ENCODE results near the gene PALMD. TPM values are rescaled to one million over a fixed set of nuclear protein-coding genes. Genes with fewer than 3 reads are reported as not detected.

The PALMD gene
- total and polyA plus RNA-seq, 12 donors, result 81.2 to 194 (median 121) TPM

- H3K36me3 ChIP-seq, result peaks cover 0 to 47% (median 14%) of the 10 kb centered on the region in 9 donors
- DNase-seq (no peak), ATAC-seq (peak in 6 of 8 donors; percentile 17 to 56 (median 30))
- H3K4me1 ChIP-seq, result peaks cover 0 to 17% (median 6%) of the 10 kb centered on the region in 9 donors
- H3K9me3 ChIP-seq, result peaks cover 0 to 6% (median 0%) of the 10 kb centered on the region in 11 donors
- 73 to 90% methylated on average over 2 of the region's 2 CpGs for WGBS, 2 donors
- intact Hi-C loops (cut with DNase I), result loop anchor here in 1 of 10 donors (10.0 kb wide), 1 partner anchor 102 kb away; no protein-coding TSS in a partner anchor
- H3K27ac ChIP-seq, result peak overlapping the region in 1 of 10 donors; percentile 28
- no peak overlapping the region for H3K4me3 ChIP-seq
- TF ChIP-seq CTCF (IDR thresholded peaks at IDR 0.05), result no peak
- no peaks in the 10 kb centered on the region for H3K27me3 ChIP-seq
Measured at GRCh38 chr1:99696616-99697015, 50.7 kb downstream of the PALMD start.

GRCh38 chr1:99697580-99697979 lies 51.7 kb downstream of the PALMD start:
- H3K27me3 ChIP-seq, result no peaks in the 10 kb centered on the region
- peaks cover 0 to 37% (median 12%) of the 10 kb centered on the region in 9 donors for H3K36me3 ChIP-seq
- H3K4me3 ChIP-seq, result no peak overlapping the region
- no peak for TF ChIP-seq CTCF (IDR thresholded peaks at IDR 0.05)
- H3K27ac ChIP-seq, result no peak overlapping the region
- WGBS, 2 donors, result 40 to 49% methylated on average over 1 of the region's 1 CpG
- intact Hi-C loops (cut with DNase I), result loop anchor here in 1 of 10 donors (10.0 kb wide), 1 partner anchor 103 kb away; no protein-coding TSS in a partner anchor
- DNase-seq, result no peak
- peaks cover 0 to 7% (median 0%) of the 10 kb centered on the region in 9 donors for H3K4me1 ChIP-seq
- peaks cover 0 to 6% (median 0%) of the 10 kb centered on the region in 11 donors for H3K9me3 ChIP-seq
- no peak for ATAC-seq

- DNase-seq (no peak), ATAC-seq (no peak)
- peaks cover 0 to 6% (median 0%) of the 10 kb centered on the region in 11 donors for H3K9me3 ChIP-seq
- H3K27ac ChIP-seq, result no peak overlapping the region
- H3K4me1 ChIP-seq, result peaks cover 0 to 7% (median 0%) of the 10 kb centered on the region in 9 donors
- WGBS, 2 donors, result 90 to 92% methylated on average over 3 of the region's 3 CpGs
- H3K4me3 ChIP-seq, result no peak overlapping the region
- intact Hi-C loops (cut with DNase I), result loop anchor here in 4 of 10 donors (10.0 kb wide), 3 partner anchors 175 to 905 kb away; no protein-coding TSS in a partner anchor
- H3K36me3 ChIP-seq, result peaks cover 0 to 13% (median 2%) of the 10 kb centered on the region in 9 donors
- no peak for TF ChIP-seq CTCF (IDR thresholded peaks at IDR 0.05)
- no peaks in the 10 kb centered on the region for H3K27me3 ChIP-seq
Measured at GRCh38 chr1:99700020-99700419, 54.1 kb downstream of the PALMD start.

- H3K36me3 ChIP-seq, result no peaks in the 10 kb centered on the region
- H3K4me3 ChIP-seq, result no peak overlapping the region
- intact Hi-C loops (cut with DNase I), result loop anchor here in 4 of 10 donors (10.0 kb wide), 3 partner anchors 177 to 907 kb away; no protein-coding TSS in a partner anchor
- H3K9me3 ChIP-seq, result peaks cover 0 to 6% (median 0%) of the 10 kb centered on the region in 11 donors
- ATAC-seq (no peak), DNase-seq (no peak)
- no peak for TF ChIP-seq CTCF (IDR thresholded peaks at IDR 0.05)
- no peaks in the 10 kb centered on the region for H3K27me3 ChIP-seq
- peaks cover 0 to 20% (median 1%) of the 10 kb centered on the region in 9 donors for H3K4me1 ChIP-seq
- no peak overlapping the region for H3K27ac ChIP-seq
Measured at GRCh38 chr1:99702221-99702620, 56.3 kb downstream of the PALMD start.
